DND-41 (cell line): Measurements from ENCODE around the gene ARL6IP4.

Experiments
- ATAC-seq: fragments of 200-7000 bp; cut with Tn5 transposase; 3 replicates; pipeline ENCODE4 v1.9.1; 2021; ENCODE audit warnings: low read depth; ENCODE audit not compliant: insufficient read depth
- DNase-seq: peaks from one replicate; pipeline ENCODE4 v3.0.0-alpha.2; 2020
- H2AFZ ChIP-seq: 2 replicates; pipeline ENCODE4 v1.6.0; 2012; ENCODE audit warnings: low read depth, low read length
- H3K27ac ChIP-seq: 2 replicates; pipeline ENCODE4 v1.5.1; 2012; ENCODE audit warnings: low read length, inconsistent platforms
- H3K27me3 ChIP-seq: fragments of 200-600 bp; sonication (generic); 2 replicates; pipeline ENCODE4 v1.6.0; 2012; ENCODE audit warnings: low read length, mild to moderate bottlenecking, inconsistent platforms; ENCODE audit not compliant: insufficient read depth, poor library complexity
- H3K36me3 ChIP-seq: 2 replicates; pipeline ENCODE4 v1.5.1; 2012; ENCODE audit warnings: low read length, inconsistent platforms; ENCODE audit not compliant: insufficient read depth
- H3K4me1 ChIP-seq: 2 replicates; pipeline ENCODE4 v1.5.1; 2012; ENCODE audit warnings: mild to moderate bottlenecking, low read length; ENCODE audit not compliant: insufficient read depth
- H3K4me2 ChIP-seq: 2 replicates; pipeline ENCODE4 v1.6.0; 2012; ENCODE audit warnings: mild to moderate bottlenecking, moderate library complexity, low read length, inconsistent platforms; ENCODE audit not compliant: insufficient read depth
- H3K4me3 ChIP-seq, 2 experiments: fragments of 200-600 bp in 1 of 2; shearing (Covaris generic) in 1 of 2; 2 replicates each; pipeline ENCODE4 v1.5.1; 2012 to 2016; ENCODE audit warnings: inconsistent platforms in 2 of 2, low read length in 2 of 2, mild to moderate bottlenecking in 2 of 2, low read depth in 1 of 2, moderate library complexity in 1 of 2
- H3K79me2 ChIP-seq: 2 replicates; pipeline ENCODE4 v1.6.0; 2012; ENCODE audit warnings: low read length, inconsistent platforms; ENCODE audit not compliant: insufficient read depth
- H3K9ac ChIP-seq: 2 replicates; pipeline ENCODE4 v1.6.0; 2012; ENCODE audit warnings: low read depth, mild to moderate bottlenecking, inconsistent platforms, low read length, moderate library complexity
- H3K9me3 ChIP-seq: 2 replicates; pipeline ENCODE4 v1.5.1; 2012; ENCODE audit warnings: low read length, moderate library complexity, mild to moderate bottlenecking, inconsistent platforms; ENCODE audit not compliant: insufficient read depth, severe bottlenecking
- H4K20me1 ChIP-seq: 2 replicates; pipeline ENCODE4 v1.6.0; 2012; ENCODE audit warnings: low read length; ENCODE audit not compliant: insufficient read depth
- EZH2 ChIP-seq: IDR thresholded peaks from 3 replicates; pipeline ENCODE4 v1.6.1; 2012; ENCODE audit warnings: borderline replicate concordance, low read depth, mild to moderate bottlenecking, moderate library complexity, low read length, inconsistent platforms; ENCODE audit not compliant: severe bottlenecking
- TF ChIP-seq, protein P1 (sequence below): IDR thresholded peaks from 2 replicates; pipeline ENCODE4 v1.5.1; 2012; ENCODE audit warnings: borderline replicate concordance, low read length, moderate library complexity, mild to moderate bottlenecking; ENCODE audit not compliant: poor library complexity, severe bottlenecking; ENCODE audit errors: extremely low read depth

The ARL6IP4 gene

DNA sequence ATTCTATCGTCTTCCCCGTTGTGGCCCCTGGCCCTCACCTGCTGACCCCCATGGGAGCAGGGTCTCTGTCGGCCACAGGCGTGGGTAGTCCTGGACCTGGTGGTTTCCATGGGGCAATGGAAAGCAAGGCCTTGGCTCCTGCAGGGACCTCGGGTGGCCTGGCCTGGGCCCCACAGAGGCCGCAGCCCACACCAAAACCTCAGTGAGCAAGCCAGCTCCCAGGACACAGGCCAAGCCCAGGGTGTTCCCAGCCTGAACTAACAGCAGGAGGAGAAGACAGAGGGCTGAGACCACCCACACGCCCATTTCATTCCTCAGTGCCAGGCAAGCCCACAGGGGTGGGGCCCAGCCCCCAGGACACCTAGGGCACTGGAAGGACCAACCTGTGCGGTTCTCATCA lies 31.1 kb upstream of the ARL6IP4 start:
- Histone ChIP-seq H4K20me1 (no peaks in the 10 kb centered on the region; the same call in 1 of the 2 replicates), H3K9ac (no peak overlapping the region), H3K4me1 (no peaks in the 10 kb centered on the region), H3K4me2 (no peak overlapping the region), H3K27me3 (no peaks in the 10 kb centered on the region), H3K79me2 (no peaks in the 10 kb centered on the region), H3K4me3 (no peak overlapping the region), H3K9me3 (no peaks in the 10 kb centered on the region), H2AFZ (no peak overlapping the region), H3K36me3 (no peaks in the 10 kb centered on the region), H3K27ac (no peak overlapping the region)
- no peak for ATAC-seq
- DNase-seq = no peak
- TF ChIP-seq, protein P1, sequence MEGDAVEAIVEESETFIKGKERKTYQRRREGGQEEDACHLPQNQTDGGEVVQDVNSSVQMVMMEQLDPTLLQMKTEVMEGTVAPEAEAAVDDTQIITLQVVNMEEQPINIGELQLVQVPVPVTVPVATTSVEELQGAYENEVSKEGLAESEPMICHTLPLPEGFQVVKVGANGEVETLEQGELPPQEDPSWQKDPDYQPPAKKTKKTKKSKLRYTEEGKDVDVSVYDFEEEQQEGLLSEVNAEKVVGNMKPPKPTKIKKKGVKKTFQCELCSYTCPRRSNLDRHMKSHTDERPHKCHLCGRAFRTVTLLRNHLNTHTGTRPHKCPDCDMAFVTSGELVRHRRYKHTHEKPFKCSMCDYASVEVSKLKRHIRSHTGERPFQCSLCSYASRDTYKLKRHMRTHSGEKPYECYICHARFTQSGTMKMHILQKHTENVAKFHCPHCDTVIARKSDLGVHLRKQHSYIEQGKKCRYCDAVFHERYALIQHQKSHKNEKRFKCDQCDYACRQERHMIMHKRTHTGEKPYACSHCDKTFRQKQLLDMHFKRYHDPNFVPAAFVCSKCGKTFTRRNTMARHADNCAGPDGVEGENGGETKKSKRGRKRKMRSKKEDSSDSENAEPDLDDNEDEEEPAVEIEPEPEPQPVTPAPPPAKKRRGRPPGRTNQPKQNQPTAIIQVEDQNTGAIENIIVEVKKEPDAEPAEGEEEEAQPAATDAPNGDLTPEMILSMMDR = no peak
- no peak for TF ChIP-seq EZH2

DNA sequence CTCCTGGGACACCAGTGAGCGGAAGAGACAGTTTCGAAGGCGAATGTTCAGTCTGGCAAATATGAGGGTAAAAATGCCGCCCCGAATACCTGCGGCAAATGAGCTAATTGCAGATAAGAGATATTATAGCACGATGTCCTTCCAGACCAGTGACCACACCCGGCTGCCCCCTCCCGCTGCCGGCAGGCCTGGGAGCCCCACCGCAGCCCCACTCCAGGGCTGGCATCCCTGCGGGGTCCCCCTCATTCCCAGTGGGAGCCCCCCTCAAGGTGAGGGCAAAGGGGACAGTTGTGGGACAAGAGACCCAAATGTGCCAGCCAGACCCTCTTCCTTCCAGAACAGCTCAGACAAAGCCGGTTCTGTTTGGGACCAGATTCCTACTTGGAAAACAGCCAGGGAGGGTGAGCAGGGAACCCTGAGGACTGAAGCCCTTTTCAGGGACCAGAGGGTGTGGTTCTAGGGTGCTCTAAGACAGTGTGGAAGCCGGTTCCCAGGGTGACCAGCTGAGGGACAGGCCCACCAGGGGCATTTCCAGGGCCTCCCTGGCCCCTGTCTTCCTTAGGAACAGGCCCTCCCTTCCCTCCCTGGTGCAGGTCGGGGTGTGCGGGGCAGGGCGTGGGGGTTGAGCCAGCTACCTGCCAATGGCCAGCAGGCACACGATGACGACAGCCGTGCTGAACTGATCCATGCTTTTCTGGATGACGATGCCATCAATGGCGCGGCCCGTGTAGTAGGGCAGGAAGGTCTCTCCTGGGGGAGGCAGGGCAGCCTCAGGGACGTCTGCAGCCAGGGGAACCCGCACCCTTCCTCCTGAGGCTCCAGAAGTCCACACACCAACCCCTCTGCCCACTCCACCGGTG lies 30.4 kb upstream of the ARL6IP4 start:
- Histone ChIP-seq H3K27me3 (no peaks in the 10 kb centered on the region), H4K20me1 (no peaks in the 10 kb centered on the region; the same call in 1 of the 2 replicates), H3K27ac (no peak overlapping the region), H3K4me1 (no peaks in the 10 kb centered on the region), H3K9me3 (no peaks in the 10 kb centered on the region), H3K36me3 (no peaks in the 10 kb centered on the region), H3K79me2 (no peaks in the 10 kb centered on the region), H2AFZ (no peak overlapping the region), H3K4me3 (no peak overlapping the region), H3K4me2 (no peak overlapping the region), H3K9ac (no peak overlapping the region)
- DNase-seq (no peak), ATAC-seq (no peak)
- TF ChIP-seq, protein P1 = no peak
- no peak for TF ChIP-seq EZH2

DNA sequence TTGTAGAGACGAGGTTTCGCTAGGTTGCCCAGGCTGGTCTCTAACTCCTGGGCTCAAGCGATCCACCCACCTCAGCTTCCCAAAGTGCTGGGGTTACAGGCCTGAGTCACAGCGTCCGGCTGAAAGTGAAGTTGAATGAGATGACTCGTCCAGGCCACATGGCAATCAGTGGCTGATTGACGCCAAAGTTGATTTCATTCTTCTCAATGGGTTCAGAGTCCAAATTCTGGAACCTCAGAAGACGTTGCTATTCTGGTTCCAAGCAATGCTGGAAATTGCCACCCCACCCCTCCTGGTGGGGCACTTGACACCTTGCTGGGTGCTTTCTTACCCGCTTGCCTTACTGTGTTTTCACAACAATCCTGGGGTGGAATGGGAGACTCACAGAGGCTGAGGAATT lies 29.1 kb upstream of the ARL6IP4 start:
- H3K79me2 ChIP-seq = no peaks in the 10 kb centered on the region
- H3K4me2 ChIP-seq = no peak overlapping the region
- no peak overlapping the region for H2AFZ ChIP-seq
- H3K9me3 ChIP-seq = no peaks in the 10 kb centered on the region
- H3K27me3 ChIP-seq = no peaks in the 10 kb centered on the region
- no peaks in the 10 kb centered on the region for H3K4me1 ChIP-seq
- TF ChIP-seq EZH2 = no peak
- TF ChIP-seq, protein P1 = no peak
- no peak for DNase-seq
- H3K27ac ChIP-seq = no peak overlapping the region
- H4K20me1 ChIP-seq = no peaks in the 10 kb centered on the region; the same call in 1 of the 2 replicates
- no peak for ATAC-seq
- no peak overlapping the region for H3K4me3 ChIP-seq
- no peaks in the 10 kb centered on the region for H3K36me3 ChIP-seq
- no peak overlapping the region for H3K9ac ChIP-seq
